KBM-7 (cell line): ENCODE measurements around the gene HES4.
"Not testable (repeated sequence)": the region's sequence is repeated elsewhere in the genome, so short reads cannot be mapped to it uniquely, and the experiment has no call there.

Experiments
- DNase-seq: peaks from one replicate; pipeline ENCODE4 v3.0.0-alpha.2; 2015
- in situ Hi-C: fragments of 300-500 bp; cut with MboI; formaldehyde crosslinking; loops from 2 replicates; pipeline ENCODE4 v1.14.3; 2020; ENCODE audit warnings: low sequenced_read_pairs, low pct_unique_long_range_greater_than_20kb, mixed read lengths

The HES4 gene

GRCh38 chr1:983798-984475 is 16.0 kb downstream of the HES4 start:
- in situ Hi-C loops, result no loop called here
- no peak for DNase-seq

GRCh38 chr1:982765-983436 is 17.0 kb downstream of the HES4 start:
- no peak for DNase-seq
- in situ Hi-C loops, result no loop called here

- DNase-seq, result no peak
- in situ Hi-C loops, result no loop called here
Measured at GRCh38 chr1:981955-982558, 17.8 kb downstream of the HES4 start, which contains the start of gene PERM1. TSS of gene PERM1 (minus strand) at chr1:982093. CDS start at chr1:981029, 1,064 bp downstream.

- in situ Hi-C loops, result no loop called here
- no peak for DNase-seq
Measured at GRCh38 chr1:981491-981954, 18.4 kb downstream of the HES4 start.

- no peak for DNase-seq
- in situ Hi-C loops, result no loop called here
Measured at GRCh38 chr1:980602-981395, 19.1 kb downstream of the HES4 start.

- in situ Hi-C loops, result no loop called here
- DNase-seq, result no peak
Measured at GRCh38 chr1:980137-980571, 19.7 kb downstream of the HES4 start.

- in situ Hi-C loops, result no loop called here
- DNase-seq, result no peak
Measured at GRCh38 chr1:979744-980072, 20.2 kb downstream of the HES4 start.

GRCh38 chr1:978835-979743 is 20.8 kb downstream of the HES4 start:
- in situ Hi-C loops, result no loop called here
- no peak for DNase-seq

- DNase-seq, result no peak
- in situ Hi-C loops, result no loop called here
Measured at GRCh38 chr1:978069-978834, 21.6 kb downstream of the HES4 start.

GRCh38 chr1:976791-977190 is 23.1 kb downstream of the HES4 start:
- DNase-seq, result not testable (repeated sequence)

GRCh38 chr1:975896-976683 is 23.8 kb downstream of the HES4 start:
- in situ Hi-C loops, result no loop called here
- DNase-seq, result peak; percentile 78

More at GRCh38 chr1:976791-977190, 23.1 kb downstream of the HES4 start:
- in situ Hi-C loops, result not testable (repeated sequence)

- in situ Hi-C loops, result no loop called here
- no peak for DNase-seq
Measured at GRCh38 chr1:975365-975764, 24.5 kb downstream of the HES4 start.

- in situ Hi-C loops, result no loop called here
- no peak for DNase-seq
Measured at GRCh38 chr1:974687-975328, 25.1 kb downstream of the HES4 start.

GRCh38 chr1:974293-974640 is 25.6 kb downstream of the HES4 start:
- no peak for DNase-seq

GRCh38 chr1:973459-974292 is 26.2 kb downstream of the HES4 start:
- no peak for DNase-seq
- in situ Hi-C loops, result no loop called here

More at GRCh38 chr1:974293-974640, 25.6 kb downstream of the HES4 start:
- in situ Hi-C loops, result no loop called here
